Panc1 (cell line): Measurements from ENCODE around the gene MBD6. TPM values are rescaled to one million over a fixed set of nuclear protein-coding genes. Genes with fewer than 3 reads are reported as not detected.

Experiments used
- ATAC-seq: fragments of 200-7000 bp; cut with Tn5 transposase; 2 replicates; pipeline ENCODE4 v1.9.1; 2020; ENCODE audit warnings: mild to moderate bottlenecking, moderate library complexity
- BruUV-seq: library from RNA; stranded (reverse); fragments of 400-500 nt; replicated peaks from 2 replicates; lab custom pipeline; 2021; lab: Mats Ljungman, UMichigan
- CTCF ChIA-PET: fragments of 300-600 bp; sonication (Branson Sonifier 250); formaldehyde crosslinking; loops from one replicate; lab custom pipeline; 2022; ENCODE audit warnings: antibody characterized with exemption; lab: Charles Lee
- POLR2A ChIA-PET: fragments of 300-600 bp; sonication (Branson Sonifier 250); formaldehyde crosslinking; loops from one replicate; lab custom pipeline; 2022; ENCODE audit warnings: antibody characterized with exemption; lab: Charles Lee
- DNase-seq: peaks from one replicate; pipeline ENCODE4 v3.0.0-alpha.2; 2010; ENCODE audit warnings: low read depth, low spot score
- H3K27ac ChIP-seq: 2 replicates; pipeline ENCODE4 v1.5.1; 2011; ENCODE audit warnings: mild to moderate bottlenecking, low read length, inconsistent platforms
- H3K27me3 ChIP-seq: fragments of 200-500 bp; sonication (Bioruptor generic); 2 replicates; pipeline ENCODE4 v1.6.0; 2014; ENCODE audit warnings: low read length, inconsistent platforms; ENCODE audit not compliant: control insufficient read depth, insufficient read depth
- H3K36me3 ChIP-seq: fragments of 200-500 bp; sonication (Bioruptor generic); 2 replicates; pipeline ENCODE4 v1.5.1; 2014; ENCODE audit warnings: inconsistent platforms, mild to moderate bottlenecking, low read length, moderate library complexity; ENCODE audit not compliant: control insufficient read depth, insufficient read depth
- H3K4me1 ChIP-seq: 2 replicates; pipeline ENCODE4 v1.5.1; 2011; ENCODE audit warnings: inconsistent platforms, mild to moderate bottlenecking, low read length, moderate library complexity; ENCODE audit not compliant: control insufficient read depth, insufficient read depth
- H3K4me3 ChIP-seq, 2 experiments: 2 replicates each; pipeline ENCODE4 v1.5.1; 2011 to 2012; ENCODE audit warnings: low read depth in 2 of 2, low read length in 2 of 2, mild to moderate bottlenecking in 2 of 2, inconsistent platforms in 1 of 2, moderate library complexity in 1 of 2
- H3K9me3 ChIP-seq: fragments of 200-500 bp; sonication (Bioruptor generic); 2 replicates; pipeline ENCODE4 v1.5.1; 2014; ENCODE audit warnings: low read depth, mild to moderate bottlenecking, inconsistent platforms, low read length, moderate library complexity; ENCODE audit not compliant: control insufficient read depth, insufficient read depth
- CTCF ChIP-seq: fragments of 450-650 bp; IDR thresholded peaks from 2 replicates; pipeline ENCODE4 v1.5.1; 2017; ENCODE audit warnings: mild to moderate bottlenecking
- POLR2AphosphoS5 ChIP-seq: IDR thresholded peaks from 2 replicates; pipeline ENCODE4 v1.6.1; 2012; ENCODE audit warnings: mild to moderate bottlenecking, low read depth, low read length, moderate library complexity
- SIN3A ChIP-seq: IDR thresholded peaks from 2 replicates; pipeline ENCODE4 v1.6.1; 2012; ENCODE audit warnings: low read depth, mild to moderate bottlenecking, low read length, moderate library complexity, borderline replicate concordance; ENCODE audit not compliant: insufficient read depth
- TCF7L2 ChIP-seq: IDR thresholded peaks from 2 replicates; pipeline ENCODE4 v1.6.1; 2011; ENCODE audit warnings: mild to moderate bottlenecking, low read depth, low read length, inconsistent platforms
- in situ Hi-C: cut with HindIII; loops from 2 replicates; pipeline ENCODE4 v1.10.0; 2016; ENCODE audit warnings: low sequenced_read_pairs, low pct_unique_long_range_greater_than_20kb
- intact Hi-C: fragments of 100-400 bp; cut with micrococcal nuclease; formaldehyde crosslinking; loops from one replicate; pipeline ENCODE4 v1.10.0; 2022; ENCODE audit not compliant: unreplicated experiment
- total RNA-seq: library from RNA; stranded (reverse); gene quantifications from one replicate; pipeline ENCODE4 v1.2.1, GENCODE V29; 2021; ENCODE audit not compliant: unreplicated experiment
- TF ChIP-seq, protein P1 (sequence below), 2 experiments: IDR thresholded peaks; 2 replicates each; pipeline ENCODE4 v1.6.1; 2011 to 2012; ENCODE audit warnings: low read depth in 2 of 2, control low read depth in 1 of 2, low read length in 1 of 2, mild to moderate bottlenecking in 1 of 2, moderate library complexity in 1 of 2; ENCODE audit not compliant: insufficient read depth in 1 of 2

Gene MBD6
- total RNA-seq, 1 experiment from 2014 or later: 115 TPM

DNA sequence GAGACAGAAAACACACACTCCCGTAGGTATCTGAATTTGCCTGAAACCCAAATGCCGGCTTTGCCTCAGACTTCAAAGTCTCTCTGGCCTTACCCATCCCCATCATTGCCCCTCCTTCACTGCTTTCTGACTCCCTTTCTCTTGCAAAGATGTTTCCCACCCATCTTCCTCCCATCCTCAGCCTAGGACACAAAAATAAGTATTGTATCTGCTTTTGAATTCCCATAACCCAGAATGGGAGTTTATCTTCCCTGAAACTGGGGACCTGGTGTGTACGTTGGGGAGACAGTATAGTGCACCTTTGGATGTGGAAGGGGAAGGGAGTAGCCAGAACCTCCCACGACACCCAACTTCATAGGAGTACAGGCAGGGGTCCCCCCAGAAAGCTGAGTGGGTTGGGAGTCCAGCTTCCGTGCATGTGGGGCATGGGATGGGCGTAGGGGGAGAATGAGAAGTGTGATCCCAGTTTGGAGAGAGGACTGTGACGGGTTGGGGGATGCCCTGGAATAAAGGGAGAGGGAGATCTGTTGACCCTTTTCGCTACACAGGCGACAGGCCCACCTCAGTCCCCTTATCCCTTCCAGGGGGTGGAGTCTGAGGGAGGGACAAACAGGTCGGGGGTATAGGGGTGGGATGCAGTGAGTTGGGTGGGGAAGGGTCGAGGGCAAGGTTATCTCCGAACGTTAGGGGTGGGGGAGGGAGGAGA is 26.7 kb downstream of the MBD6 start:
- Histone ChIP-seq H3K4me3 (peak overlapping the region; percentile 58 to 59), H3K9me3 (no peaks in the 10 kb centered on the region), H3K36me3 (peaks cover 4% of the 10 kb centered on the region; the same call in 1 of the 2 replicates), H3K27ac (no peak overlapping the region), H3K4me1 (peaks cover 20% of the 10 kb centered on the region), H3K27me3 (no peaks in the 10 kb centered on the region)
- TF ChIP-seq, protein P1, sequence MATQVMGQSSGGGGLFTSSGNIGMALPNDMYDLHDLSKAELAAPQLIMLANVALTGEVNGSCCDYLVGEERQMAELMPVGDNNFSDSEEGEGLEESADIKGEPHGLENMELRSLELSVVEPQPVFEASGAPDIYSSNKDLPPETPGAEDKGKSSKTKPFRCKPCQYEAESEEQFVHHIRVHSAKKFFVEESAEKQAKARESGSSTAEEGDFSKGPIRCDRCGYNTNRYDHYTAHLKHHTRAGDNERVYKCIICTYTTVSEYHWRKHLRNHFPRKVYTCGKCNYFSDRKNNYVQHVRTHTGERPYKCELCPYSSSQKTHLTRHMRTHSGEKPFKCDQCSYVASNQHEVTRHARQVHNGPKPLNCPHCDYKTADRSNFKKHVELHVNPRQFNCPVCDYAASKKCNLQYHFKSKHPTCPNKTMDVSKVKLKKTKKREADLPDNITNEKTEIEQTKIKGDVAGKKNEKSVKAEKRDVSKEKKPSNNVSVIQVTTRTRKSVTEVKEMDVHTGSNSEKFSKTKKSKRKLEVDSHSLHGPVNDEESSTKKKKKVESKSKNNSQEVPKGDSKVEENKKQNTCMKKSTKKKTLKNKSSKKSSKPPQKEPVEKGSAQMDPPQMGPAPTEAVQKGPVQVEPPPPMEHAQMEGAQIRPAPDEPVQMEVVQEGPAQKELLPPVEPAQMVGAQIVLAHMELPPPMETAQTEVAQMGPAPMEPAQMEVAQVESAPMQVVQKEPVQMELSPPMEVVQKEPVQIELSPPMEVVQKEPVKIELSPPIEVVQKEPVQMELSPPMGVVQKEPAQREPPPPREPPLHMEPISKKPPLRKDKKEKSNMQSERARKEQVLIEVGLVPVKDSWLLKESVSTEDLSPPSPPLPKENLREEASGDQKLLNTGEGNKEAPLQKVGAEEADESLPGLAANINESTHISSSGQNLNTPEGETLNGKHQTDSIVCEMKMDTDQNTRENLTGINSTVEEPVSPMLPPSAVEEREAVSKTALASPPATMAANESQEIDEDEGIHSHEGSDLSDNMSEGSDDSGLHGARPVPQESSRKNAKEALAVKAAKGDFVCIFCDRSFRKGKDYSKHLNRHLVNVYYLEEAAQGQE (IDR thresholded peaks at IDR 0.05; ENCODE audit: insufficient read depth in 1 of 2, low read depth in 2 of 2, low read length in 1 of 2): no peak
- TF ChIP-seq SIN3A (no peak), TCF7L2 (no peak), POLR2AphosphoS5 (no peak), CTCF (no peak)
- in situ Hi-C loops (no loop called here), intact Hi-C loops (no loop called here)
- ATAC-seq (peak; percentile 1; the same call in 1 of the 2 replicates), DNase-seq (no peak)
- ChIA-PET CTCF (no interaction called here), POLR2A (no interaction called here)
- BruUV-seq: no TSS peak

DNA sequence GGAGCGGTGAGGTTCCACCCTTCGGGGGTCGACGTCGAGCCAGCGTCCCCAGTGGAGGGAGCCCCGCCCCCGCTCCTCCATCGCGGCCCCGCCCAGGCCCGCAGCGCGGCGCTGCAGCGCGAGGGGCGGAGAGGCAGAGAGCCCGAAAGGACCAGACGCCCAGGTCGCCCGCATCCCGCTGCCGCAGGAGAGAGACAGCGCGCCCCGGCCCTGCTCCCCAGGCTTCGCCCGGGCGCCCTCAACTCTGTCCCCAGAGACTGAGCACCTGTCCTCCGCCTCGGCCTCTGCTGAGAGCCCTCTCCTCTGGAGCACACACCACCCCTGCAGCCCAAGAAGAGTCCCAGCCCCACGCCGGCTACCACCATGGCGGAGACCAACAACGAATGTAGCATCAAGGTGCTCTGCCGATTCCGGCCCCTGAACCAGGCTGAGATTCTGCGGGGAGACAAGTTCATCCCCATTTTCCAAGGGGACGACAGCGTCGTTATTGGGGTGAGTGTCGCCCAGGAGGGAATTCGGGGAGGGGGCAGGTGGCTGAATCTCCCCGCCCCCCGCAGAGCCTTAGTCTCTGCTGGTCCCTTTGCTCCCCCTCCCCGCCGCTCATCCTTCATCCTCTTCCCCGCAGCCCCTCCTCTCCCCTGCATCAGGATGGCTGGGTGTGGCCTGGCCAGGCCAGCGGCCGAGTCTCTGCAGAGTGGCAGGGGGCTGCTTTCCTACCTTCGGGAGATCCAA is 27.5 kb downstream of the MBD6 start, which contains the start of gene KIF5A:
TSS of gene KIF5A (plus strand) at position 136 of the 732 bp plus-strand sequence. CDS start at position 364, 228 bp downstream.
- ATAC-seq (peak; percentile 63), DNase-seq (no peak)
- POLR2A ChIA-PET: no interaction called here
- H3K9me3 ChIP-seq: no peaks in the 10 kb centered on the region
- CTCF ChIA-PET: no interaction called here
- no TSS peak for BruUV-seq
- peaks cover 16% of the 10 kb centered on the region for H3K4me1 ChIP-seq
- H3K36me3 ChIP-seq: peaks cover 4% of the 10 kb centered on the region; the same call in 1 of the 2 replicates
- TF ChIP-seq SIN3A: no peak
- no peak for TF ChIP-seq POLR2AphosphoS5
- no peak; the same call in 1 of the 2 replicates for TF ChIP-seq CTCF
- TF ChIP-seq, protein P1 (IDR thresholded peaks at IDR 0.05; ENCODE audit: insufficient read depth in 1 of 2, low read depth in 2 of 2, low read length in 1 of 2): no peak
- TF ChIP-seq TCF7L2: no peak
- H3K27ac ChIP-seq: peak within 1 kb of the TSS; percentile 20; the same call in 1 of the 2 replicates
- H3K4me3 ChIP-seq: peak within 1 kb of the TSS; percentile 58 to 59
- H3K27me3 ChIP-seq: no peaks in the 10 kb centered on the region
- intact Hi-C loops: no loop called here
- in situ Hi-C loops: no loop called here
